H4 (cell line): ENCODE results near the gene SLC26A1. TPM values are rescaled to one million over a fixed set of nuclear protein-coding genes. Genes with fewer than 3 reads are reported as not detected.

Source experiments
- total RNA-seq: library from RNA; depleted of rRNA; stranded (reverse); fragments of >200 nt; shearing (Covaris generic); gene quantifications from 2 replicates; pipeline ENCODE4 v1.2.3, GENCODE V29; 2014; rRNA removed

Gene SLC26A1
- total RNA-seq, 1 experiment from 2014 or later: not detected

Other genes with a start within 250 kb of the SLC26A1 start
- gene CPLX1, start 167.3 kb downstream of the SLC26A1 start, total RNA-seq: 0.17 TPM in 1 of 2 replicates, not detected in the other
- 49.5 and 73.0 TPM in 2 replicates for gene GAK, start 61.1 kb downstream of the SLC26A1 start, total RNA-seq
- gene TMEM175, start 60.9 kb downstream of the SLC26A1 start, total RNA-seq: 9.7 and 13.0 TPM in 2 replicates
- 5.1 and 5.7 TPM in 2 replicates for gene DGKQ, start 19.8 kb downstream of the SLC26A1 start, total RNA-seq
- 3.0 and 5.3 TPM in 2 replicates for gene IDUA, start 6.4 kb downstream of the SLC26A1 start, total RNA-seq
- 63.1 and 66.9 TPM in 2 replicates for gene FGFRL1, start 18.2 kb upstream of the SLC26A1 start, total RNA-seq
- not detected in 2 replicates for gene RNF212, start 120.2 kb upstream of the SLC26A1 start, total RNA-seq
- gene SPON2, start 179.2 kb upstream of the SLC26A1 start, total RNA-seq: 4.5 and 12.0 TPM in 2 replicates